ENCODE results near the gene UGT1A3.

The UGT1A3 gene

GRCh38 chr2:233728723-233729301, at the start of gene UGT1A3:
UGT1A3 (plus strand) TSS chr2:233729042; CDS start chr2:233729127, 85 bp downstream.
- Mint-ChIP-seq H3K9me3 (no peaks in the 10 kb centered on the region), H3K27ac (no peak within 1 kb of the TSS), H3K36me3 (ENCODE audit: low read depth) (no peaks in the 10 kb centered on the region), H3K4me1 (no peaks in the 10 kb centered on the region), H3K27me3 (peaks cover 14% of the 10 kb centered on the region), H3K4me3 (no peak within 1 kb of the TSS)
- no peak for DNase-seq
- no peak for ATAC-seq

GRCh38 chr2:233679196-233679595, 49.6 kb upstream of the UGT1A3 start:
- Mint-ChIP-seq H3K27me3 (peaks cover 10% of the 10 kb centered on the region), H3K9me3 (no peaks in the 10 kb centered on the region), H3K4me3 (no peak overlapping the region), H3K27ac (no peak overlapping the region), H3K36me3 (ENCODE audit: low read depth) (no peaks in the 10 kb centered on the region), H3K4me1 (no peaks in the 10 kb centered on the region)
- DNase-seq (no peak), ATAC-seq (no peak)

GRCh38 chr2:233680361-233681045, 48.3 kb upstream of the UGT1A3 start:
- Mint-ChIP-seq H3K4me3 (no peak overlapping the region), H3K9me3 (no peaks in the 10 kb centered on the region), H3K36me3 (ENCODE audit: low read depth) (no peaks in the 10 kb centered on the region), H3K27ac (no peak overlapping the region), H3K27me3 (peaks cover 10% of the 10 kb centered on the region), H3K4me1 (no peaks in the 10 kb centered on the region)
- no peak for ATAC-seq
- DNase-seq: no peak

GRCh38 chr2:233681521-233682099, 47.2 kb upstream of the UGT1A3 start, which contains the start of gene UGT1A7:
UGT1A7 (plus strand) TSS chr2:233681901; CDS start chr2:233681938, 37 bp downstream.
- no peak within 1 kb of the TSS for H3K27ac Mint-ChIP-seq
- no peaks in the 10 kb centered on the region for H3K4me1 Mint-ChIP-seq
- ATAC-seq: no peak
- no peak within 1 kb of the TSS for H3K4me3 Mint-ChIP-seq
- H3K27me3 Mint-ChIP-seq: peaks cover 7% of the 10 kb centered on the region
- no peaks in the 10 kb centered on the region for H3K9me3 Mint-ChIP-seq
- DNase-seq: no peak
- H3K36me3 Mint-ChIP-seq (ENCODE audit: low read depth): no peaks in the 10 kb centered on the region

DNA sequence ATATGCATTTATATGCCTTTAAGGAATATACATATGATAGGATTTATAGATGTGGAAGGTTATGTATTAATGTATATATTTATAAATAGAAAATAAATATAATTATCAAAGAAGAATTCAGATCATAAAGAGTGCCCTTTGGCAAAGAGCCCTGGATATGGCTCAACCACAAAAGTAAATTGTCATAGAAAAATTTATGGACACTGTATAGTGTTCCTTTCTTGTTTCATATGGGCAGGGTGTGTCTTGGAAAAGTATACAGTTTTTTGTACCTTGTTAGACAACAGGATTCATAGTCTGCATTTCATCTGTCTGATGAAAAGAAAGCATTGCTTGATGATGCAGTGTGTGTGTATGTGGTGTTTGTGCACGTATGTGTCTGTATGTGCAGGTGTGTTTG, 44.2 kb upstream of the UGT1A3 start:
- Mint-ChIP-seq H3K27ac (no peak overlapping the region), H3K36me3 (ENCODE audit: low read depth) (no peaks in the 10 kb centered on the region), H3K9me3 (no peaks in the 10 kb centered on the region), H3K27me3 (peaks cover 4% of the 10 kb centered on the region), H3K4me3 (no peak overlapping the region), H3K4me1 (no peaks in the 10 kb centered on the region)
- ATAC-seq (no peak), DNase-seq (no peak)

DNA sequence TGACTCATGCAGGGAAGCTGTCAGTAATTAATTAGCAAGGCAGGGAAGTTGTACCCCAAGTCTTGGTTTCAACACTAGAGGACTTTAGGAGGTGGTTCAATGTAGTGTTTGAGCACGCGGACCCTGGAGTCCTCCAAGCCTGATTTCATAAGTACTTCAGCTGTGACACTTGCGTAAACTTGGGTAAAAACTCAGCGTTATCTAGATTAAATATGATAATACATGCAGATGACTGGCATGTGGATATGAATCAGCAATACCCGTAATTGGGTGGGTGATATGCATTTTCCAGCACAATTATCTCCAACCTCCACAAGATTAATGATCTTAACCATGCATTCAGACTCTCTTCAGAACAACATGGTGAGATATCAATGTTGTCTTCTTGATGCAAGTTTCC, 41.9 kb upstream of the UGT1A3 start:
- ATAC-seq (no peak), DNase-seq (no peak)
- H3K9me3 Mint-ChIP-seq: no peaks in the 10 kb centered on the region
- no peaks in the 10 kb centered on the region for H3K4me1 Mint-ChIP-seq
- no peaks in the 10 kb centered on the region for H3K36me3 Mint-ChIP-seq (ENCODE audit: low read depth)
- H3K27ac Mint-ChIP-seq: no peak overlapping the region
- H3K4me3 Mint-ChIP-seq: no peak overlapping the region
- peaks cover 2% of the 10 kb centered on the region for H3K27me3 Mint-ChIP-seq

DNA sequence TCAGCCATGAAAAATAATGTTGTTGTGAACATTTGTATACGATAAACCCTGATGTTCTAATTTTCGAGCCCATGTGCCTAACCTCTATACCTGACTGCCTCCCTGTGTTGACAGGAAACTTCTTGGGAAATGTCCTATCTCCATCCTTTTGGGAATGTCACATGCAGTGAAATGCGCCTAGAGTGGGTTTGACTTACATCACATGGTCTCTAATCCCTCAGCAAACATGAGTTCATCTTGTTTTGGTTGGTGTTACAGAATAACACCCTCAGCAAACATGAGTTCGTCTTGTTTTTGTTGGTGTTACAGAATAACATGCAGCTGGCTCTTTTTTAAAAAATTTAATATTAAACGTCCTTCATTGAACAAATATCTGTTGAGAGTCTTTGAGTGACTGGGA, 40.5 kb upstream of the UGT1A3 start:
- H3K4me1 Mint-ChIP-seq: no peaks in the 10 kb centered on the region
- ATAC-seq (no peak), DNase-seq (no peak)
- H3K9me3 Mint-ChIP-seq: no peaks in the 10 kb centered on the region
- H3K27me3 Mint-ChIP-seq: peaks cover 2% of the 10 kb centered on the region
- H3K27ac Mint-ChIP-seq: no peak overlapping the region
- H3K4me3 Mint-ChIP-seq: no peak overlapping the region
- H3K36me3 Mint-ChIP-seq (ENCODE audit: low read depth): no peaks in the 10 kb centered on the region

- no peak overlapping the region for H3K4me3 Mint-ChIP-seq
Measured at GRCh38 chr2:233689031-233689430, 39.8 kb upstream of the UGT1A3 start.

DNA sequence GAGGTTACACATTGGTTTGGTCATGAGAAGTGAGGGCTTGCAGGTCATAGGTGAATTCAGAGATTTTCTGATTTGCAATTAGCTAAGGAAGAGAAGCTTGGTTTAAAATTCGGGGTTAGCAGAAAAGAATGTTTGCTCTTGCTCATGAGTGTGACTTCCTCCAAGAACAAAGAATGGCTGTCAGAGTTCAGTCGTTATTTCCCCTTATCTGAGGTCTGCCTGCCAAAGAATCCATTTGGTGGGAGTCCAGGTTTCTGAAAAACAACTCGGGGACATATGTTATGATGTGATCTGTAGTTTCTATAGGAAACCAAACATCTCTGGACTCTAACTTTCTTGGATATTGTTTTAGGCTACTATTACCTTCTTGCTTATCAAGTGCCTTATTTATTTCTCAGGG, 39.3 kb upstream of the UGT1A3 start:
- no peak overlapping the region for H3K27ac Mint-ChIP-seq
- ATAC-seq (no peak), DNase-seq (no peak)
- H3K9me3 Mint-ChIP-seq: no peaks in the 10 kb centered on the region
- H3K4me3 Mint-ChIP-seq: no peak overlapping the region
- no peaks in the 10 kb centered on the region for H3K36me3 Mint-ChIP-seq (ENCODE audit: low read depth)
- no peaks in the 10 kb centered on the region for H3K4me1 Mint-ChIP-seq
- H3K27me3 Mint-ChIP-seq: peaks cover 2% of the 10 kb centered on the region

More at GRCh38 chr2:233689031-233689430, 39.8 kb upstream of the UGT1A3 start:
- ATAC-seq (no peak), DNase-seq (no peak)
- H3K9me3 Mint-ChIP-seq: no peaks in the 10 kb centered on the region
- no peaks in the 10 kb centered on the region for H3K36me3 Mint-ChIP-seq (ENCODE audit: low read depth)
- no peak overlapping the region for H3K27ac Mint-ChIP-seq
- no peaks in the 10 kb centered on the region for H3K4me1 Mint-ChIP-seq
- H3K27me3 Mint-ChIP-seq: peaks cover 2% of the 10 kb centered on the region

GRCh38 chr2:233690444-233690843, 38.4 kb upstream of the UGT1A3 start:
- Mint-ChIP-seq H3K36me3 (ENCODE audit: low read depth) (no peaks in the 10 kb centered on the region), H3K9me3 (peaks cover 2% of the 10 kb centered on the region), H3K27me3 (peaks cover 2% of the 10 kb centered on the region), H3K27ac (no peak overlapping the region), H3K4me3 (no peak overlapping the region), H3K4me1 (no peaks in the 10 kb centered on the region)
- ATAC-seq: no peak
- no peak for DNase-seq

GRCh38 chr2:233691443-233692433, 37.1 kb upstream of the UGT1A3 start:
- Mint-ChIP-seq H3K27ac (no peak overlapping the region), H3K4me3 (no peak overlapping the region), H3K27me3 (peaks cover 2% of the 10 kb centered on the region), H3K36me3 (ENCODE audit: low read depth) (no peaks in the 10 kb centered on the region), H3K4me1 (no peaks in the 10 kb centered on the region), H3K9me3 (peaks cover 4% of the 10 kb centered on the region)
- DNase-seq (no peak), ATAC-seq (no peak)

DNA sequence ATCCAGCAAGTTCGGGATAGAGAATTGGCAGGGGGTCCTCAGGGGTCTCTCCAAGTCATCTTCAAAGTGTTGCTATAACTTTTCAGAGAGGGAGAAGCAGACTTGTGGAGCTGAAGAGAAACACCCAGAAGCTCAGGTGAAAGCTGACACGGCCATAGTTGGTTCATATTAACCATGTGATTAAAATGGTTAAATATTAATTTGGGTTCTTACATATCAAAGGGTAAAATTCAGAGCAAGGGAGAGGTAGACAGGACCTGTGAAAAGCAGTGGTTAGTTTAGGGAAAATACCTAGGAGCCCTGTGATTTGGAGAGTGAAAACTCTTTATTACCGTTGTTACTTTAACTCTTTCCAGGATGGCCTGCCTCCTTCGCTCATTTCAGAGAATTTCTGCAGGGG, 36.2 kb upstream of the UGT1A3 start, which contains the start of gene UGT1A6:
UGT1A6 (plus strand) TSS at position 243 of the 400 bp plus-strand sequence; CDS start at position 358, 115 bp downstream.
- H3K4me3 Mint-ChIP-seq: no peak within 1 kb of the TSS
- no peak within 1 kb of the TSS for H3K27ac Mint-ChIP-seq
- no peaks in the 10 kb centered on the region for H3K36me3 Mint-ChIP-seq (ENCODE audit: low read depth)
- H3K4me1 Mint-ChIP-seq: no peaks in the 10 kb centered on the region
- peaks cover 2% of the 10 kb centered on the region for H3K27me3 Mint-ChIP-seq
- H3K9me3 Mint-ChIP-seq: peaks cover 4% of the 10 kb centered on the region
- DNase-seq: no peak
- ATAC-seq: no peak

- Mint-ChIP-seq H3K9me3 (peaks cover 4% of the 10 kb centered on the region), H3K27me3 (no peaks in the 10 kb centered on the region), H3K36me3 (ENCODE audit: low read depth) (no peaks in the 10 kb centered on the region), H3K27ac (no peak overlapping the region), H3K4me3 (no peak overlapping the region), H3K4me1 (no peaks in the 10 kb centered on the region)
- DNase-seq (no peak), ATAC-seq (no peak)
Measured at GRCh38 chr2:233693963-233694362, 34.9 kb upstream of the UGT1A3 start.

GRCh38 chr2:233698740-233699139, 30.1 kb upstream of the UGT1A3 start:
- Mint-ChIP-seq H3K27me3 (no peaks in the 10 kb centered on the region), H3K36me3 (ENCODE audit: low read depth) (no peaks in the 10 kb centered on the region), H3K4me3 (no peak overlapping the region), H3K27ac (no peak overlapping the region), H3K4me1 (no peaks in the 10 kb centered on the region), H3K9me3 (peaks cover 4% of the 10 kb centered on the region)
- ATAC-seq (no peak), DNase-seq (no peak)
